Neuronal stem cell (in vitro differentiated cells): ENCODE data around the gene PLXNB1.
A peak's percentile ranks its signal among the peaks of the same experiment; 100 is the strongest.

Source experiments
- DNase-seq: peaks from one replicate; pipeline ENCODE4 v3.0.0-alpha.2; 2013; ENCODE audit warnings: low spot score
- H2AFZ ChIP-seq: one replicate; pipeline ENCODE4 v1.6.1; 2013; ENCODE audit warnings: mild to moderate bottlenecking, low read length, inconsistent platforms
- H2AK5ac ChIP-seq: 2 replicates; pipeline ENCODE4 v1.6.1; 2013; ENCODE audit warnings: low read depth, mild to moderate bottlenecking, inconsistent platforms, low read length, moderate library complexity, mixed read lengths
- H2BK120ac ChIP-seq: 2 replicates; pipeline ENCODE4 v1.6.1; 2013; ENCODE audit warnings: low read depth, mild to moderate bottlenecking, inconsistent platforms, low read length, moderate library complexity, mixed read lengths
- H2BK12ac ChIP-seq: one replicate; pipeline ENCODE4 v1.6.1; 2013; ENCODE audit warnings: low read length, inconsistent platforms
- H2BK15ac ChIP-seq: 2 replicates; pipeline ENCODE4 v1.6.1; 2013; ENCODE audit warnings: mild to moderate bottlenecking, low read length, inconsistent platforms, mixed read lengths
- H2BK5ac ChIP-seq: one replicate; pipeline ENCODE4 v1.6.1; 2013; ENCODE audit warnings: inconsistent platforms, mild to moderate bottlenecking, low read length, moderate library complexity
- H3K14ac ChIP-seq: one replicate; pipeline ENCODE4 v1.6.1; 2013; ENCODE audit warnings: low read length, inconsistent platforms
- H3K18ac ChIP-seq: 2 replicates; pipeline ENCODE4 v1.6.1; 2013; ENCODE audit warnings: low read length, inconsistent platforms
- H3K23ac ChIP-seq: 2 replicates; pipeline ENCODE4 v1.6.1; 2013; ENCODE audit warnings: low read depth, mild to moderate bottlenecking, mixed read lengths, low read length, inconsistent platforms; ENCODE audit not compliant: poor library complexity
- H3K27ac ChIP-seq: replicated peaks from 3 replicates; pipeline ENCODE4 v1.5.1; 2013; ENCODE audit warnings: low read length, inconsistent platforms
- H3K27me3 ChIP-seq, 3 experiments: 2 replicates each; pipeline ENCODE4 v1.6.1; 2013; ENCODE audit warnings: low read length in 3 of 3, mild to moderate bottlenecking in 2 of 3, inconsistent platforms in 1 of 3, low read depth in 1 of 3, mixed read lengths in 1 of 3, moderate library complexity in 1 of 3; ENCODE audit not compliant: control insufficient read depth in 3 of 3, insufficient read depth in 3 of 3
- H3K36me3 ChIP-seq, 2 donors: replicated peaks in 1 of 2; 2 replicates each; pipeline ENCODE4 v1.6.1; 2013; ENCODE audit warnings: low read length in 2 of 2; ENCODE audit not compliant: control insufficient read depth in 2 of 2, insufficient read depth in 2 of 2
- H3K4ac ChIP-seq: 2 replicates; pipeline ENCODE4 v1.6.1; 2013; ENCODE audit warnings: inconsistent platforms, mild to moderate bottlenecking, low read length, moderate library complexity
- H3K4me1 ChIP-seq, 2 donors: 1 replicate in 1 of 2; 2 replicates in 1 of 2; pipeline ENCODE4 v1.6.1; 2013; ENCODE audit warnings: low read length in 2 of 2, low read depth in 1 of 2; ENCODE audit not compliant: control insufficient read depth in 2 of 2, insufficient read depth in 1 of 2
- H3K4me2 ChIP-seq: one replicate; pipeline ENCODE4 v1.6.1; 2013; ENCODE audit warnings: mild to moderate bottlenecking, low read length, inconsistent platforms; ENCODE audit not compliant: insufficient read depth, poor library complexity, severe bottlenecking
- H3K4me3 ChIP-seq, 2 donors: 2 replicates each; pipeline ENCODE4 v1.5.1; 2013; ENCODE audit warnings: low read length in 2 of 2, mild to moderate bottlenecking in 2 of 2, inconsistent platforms in 1 of 2, moderate library complexity in 1 of 2
- H3K79me1 ChIP-seq: one replicate; pipeline ENCODE4 v1.6.1; 2013; ENCODE audit warnings: low read depth, mild to moderate bottlenecking, inconsistent platforms, low read length, moderate library complexity
- H3K9ac ChIP-seq: one replicate; pipeline ENCODE4 v1.6.1; 2013; ENCODE audit warnings: mild to moderate bottlenecking, low read depth, low read length, inconsistent platforms; ENCODE audit not compliant: poor library complexity
- H3K9me3 ChIP-seq, 2 donors: replicated peaks in 1 of 2; 2 replicates each; pipeline versions ENCODE3 to v1.6.1; 2013; ENCODE audit warnings: low read length in 2 of 2, mild to moderate bottlenecking in 2 of 2, inconsistent platforms in 1 of 2, low read depth in 1 of 2, mixed read lengths in 1 of 2, moderate library complexity in 1 of 2; ENCODE audit not compliant: control insufficient read depth in 2 of 2, insufficient read depth in 1 of 2
- H4K8ac ChIP-seq: one replicate; pipeline ENCODE4 v1.6.1; 2013; ENCODE audit warnings: low read depth, mild to moderate bottlenecking, inconsistent platforms, low read length, moderate library complexity
- H4K91ac ChIP-seq: one replicate; pipeline ENCODE4 v1.6.1; 2013; ENCODE audit warnings: low read length, low read depth, mild to moderate bottlenecking, inconsistent platforms; ENCODE audit not compliant: poor library complexity
- WGBS, 2 donors: extraction: QIAGEN DNeasy Blood & Tissue Kit; methylation state at CpG; one replicate each; pipeline ENCODE4 v1.1.7; 2013; ENCODE audit warnings: missing lambda C conversion rate in 2 of 2, mixed read lengths in 1 of 2; ENCODE audit not compliant: insufficient read length in 2 of 2, insufficient replicate concordance in 1 of 2; ENCODE audit errors: extremely low coverage in 2 of 2; 5-methylcytosine and 5-hydroxymethylcytosine counted together

The PLXNB1 gene

GRCh38 chr3:48473617-48473952, 43.7 kb upstream of the PLXNB1 start:
- H2AFZ ChIP-seq: peak overlapping the region; percentile 84
- H4K8ac ChIP-seq: no peak overlapping the region
- no peak overlapping the region for H3K14ac ChIP-seq
- peak overlapping the region; percentile 64 for H3K27ac ChIP-seq
- H3K23ac ChIP-seq: no peak overlapping the region
- H2BK5ac ChIP-seq: no peak overlapping the region
- H3K4ac ChIP-seq: no peak overlapping the region
- peak overlapping the region; percentile 72 for H3K4me2 ChIP-seq
- WGBS, 2 donors: no CpG with 5 or more reads among the region's 5 CpGs
- H3K79me1 ChIP-seq: peaks cover 8% of the 10 kb centered on the region
- peak overlapping the region in 1 of 2 donors; percentile 76 for H3K4me3 ChIP-seq
- H2BK12ac ChIP-seq: no peak overlapping the region
- no peak overlapping the region for H2AK5ac ChIP-seq
- H3K27me3 ChIP-seq: no peaks in the 10 kb centered on the region
- H4K91ac ChIP-seq: no peak overlapping the region
- no peak overlapping the region for H2BK120ac ChIP-seq
- peaks cover 11 to 14% of the 10 kb centered on the region in 2 donors for H3K4me1 ChIP-seq
- no peaks in the 10 kb centered on the region for H3K9me3 ChIP-seq
- H3K36me3 ChIP-seq: peaks cover 9 to 21% of the 10 kb centered on the region in 2 donors
- H2BK15ac ChIP-seq: no peak overlapping the region
- DNase-seq: no peak
- peak overlapping the region; percentile 83 for H3K18ac ChIP-seq
- H3K9ac ChIP-seq: no peak overlapping the region

- DNase-seq: peak; percentile 84
- Histone ChIP-seq H2BK15ac (peak overlapping the region; percentile 96), H2BK5ac (peak overlapping the region; percentile 56), H4K8ac (no peak overlapping the region), H3K18ac (peak overlapping the region; percentile 86), H3K4me3 (peak overlapping the region; percentile 76 to 81), H3K14ac (no peak overlapping the region), H4K91ac (no peak overlapping the region), H3K4me1 (peaks cover 11 to 14% of the 10 kb centered on the region in 2 donors), H2BK120ac (peak overlapping the region; percentile 73), H3K27me3 (no peaks in the 10 kb centered on the region), H3K4me2 (peak overlapping the region; percentile 72), H2BK12ac (no peak overlapping the region), H3K36me3 (peaks cover 14 to 26% of the 10 kb centered on the region in 2 donors), H3K9ac (peak overlapping the region; percentile 64), H3K23ac (no peak overlapping the region), H3K79me1 (peaks cover 8% of the 10 kb centered on the region), H2AFZ (peak overlapping the region; percentile 84), H3K4ac (no peak overlapping the region), H3K9me3 (no peaks in the 10 kb centered on the region), H3K27ac (peak overlapping the region; percentile 79), H2AK5ac (peak overlapping the region; percentile 86)
- WGBS, 2 donors: no CpG with 5 or more reads among the region's 17 CpGs
Observed at GRCh38 chr3:48472923-48473616, 43.2 kb upstream of the PLXNB1 start.

GRCh38 chr3:48472673-48472922, 42.7 kb upstream of the PLXNB1 start:
- no peak for DNase-seq
- WGBS, 2 donors: no CpG with 5 or more reads among the region's 5 CpGs
- H2BK12ac ChIP-seq: peak overlapping the region; percentile 78

GRCh38 chr3:48470286-48470685, 40.4 kb upstream of the PLXNB1 start:
- no peak for DNase-seq
- Histone ChIP-seq H3K79me1 (peaks cover 12% of the 10 kb centered on the region), H3K4me1 (peaks cover 24 to 28% of the 10 kb centered on the region in 2 donors), H2BK12ac (no peak overlapping the region), H3K4ac (no peak overlapping the region), H3K27me3 (no peaks in the 10 kb centered on the region), H3K27ac (no peak overlapping the region), H3K23ac (no peak overlapping the region), H3K36me3 (peaks cover 24 to 39% of the 10 kb centered on the region in 2 donors), H3K9me3 (no peaks in the 10 kb centered on the region), H2BK120ac (no peak overlapping the region), H2BK5ac (no peak overlapping the region), H2AFZ (no peak overlapping the region), H3K14ac (no peak overlapping the region), H3K18ac (peak overlapping the region; percentile 28), H3K4me2 (no peak overlapping the region), H4K8ac (no peak overlapping the region), H4K91ac (no peak overlapping the region), H2AK5ac (peak overlapping the region; percentile 84), H3K9ac (peak overlapping the region; percentile 9), H3K4me3 (no peak overlapping the region), H2BK15ac (no peak overlapping the region)
- WGBS, 2 donors: no CpG with 5 or more reads among the region's 1 CpG

More at GRCh38 chr3:48472673-48472922, 42.7 kb upstream of the PLXNB1 start:
- Histone ChIP-seq H3K4me2 (peak overlapping the region; percentile 72), H3K9ac (peak overlapping the region; percentile 64), H3K4me3 (peak overlapping the region; percentile 76 to 81), H2AFZ (peak overlapping the region; percentile 84), H3K23ac (no peak overlapping the region), H3K4ac (no peak overlapping the region), H2BK15ac (peak overlapping the region; percentile 96), H2BK120ac (peak overlapping the region; percentile 73), H3K18ac (peak overlapping the region; percentile 86), H3K4me1 (peaks cover 11 to 14% of the 10 kb centered on the region in 2 donors), H3K27me3 (no peaks in the 10 kb centered on the region), H3K36me3 (peaks cover 14 to 31% of the 10 kb centered on the region in 2 donors), H4K8ac (no peak overlapping the region), H3K14ac (no peak overlapping the region), H4K91ac (no peak overlapping the region), H2AK5ac (peak overlapping the region; percentile 86), H3K9me3 (no peaks in the 10 kb centered on the region), H2BK5ac (peak overlapping the region; percentile 56), H3K27ac (peak overlapping the region; percentile 79), H3K79me1 (peaks cover 5% of the 10 kb centered on the region)
